Tibial nerve (tissue), 4 donors: ENCODE results near the gene SIGLEC9.

Experiments
- CTCF ChIP-seq, 5 experiments: fragments of 200-600 bp in 3 of 5; fragments of 450-650 bp in 2 of 5; sonication (generic) in 3 of 5; IDR thresholded peaks; one replicate each; pipeline ENCODE4 v1.5.1; 2016 to 2019; ENCODE audit warnings: antibody characterized with exemption in 5 of 5, mild to moderate bottlenecking in 3 of 5, moderate library complexity in 2 of 5
- EP300 ChIP-seq, 2 donors: sonication (generic); formaldehyde crosslinking; IDR thresholded peaks; one replicate each; pipeline ENCODE4 v1.6.1; 2017; ENCODE audit warnings: antibody characterized with exemption in 2 of 2, mild to moderate bottlenecking in 1 of 2
- POLR2A ChIP-seq, 2 donors: fragments of 450-650 bp; IDR thresholded peaks; one replicate each; pipeline ENCODE4 v1.6.1; 2017; ENCODE audit warnings: antibody characterized with exemption in 2 of 2, mild to moderate bottlenecking in 2 of 2, moderate library complexity in 2 of 2

GRCh38 chr19:51114087-51114729, 10.5 kb upstream of the SIGLEC9 start:
- TF ChIP-seq CTCF (IDR thresholded peaks at IDR 0.05) (no peak), POLR2A (IDR thresholded peaks at IDR 0.05) (no peak), EP300 (IDR thresholded peaks at IDR 0.05) (no peak)
